HG03139 (cell line): ENCODE data around the gene ZFAND3.

Experiments
- ATAC-seq: cut with Tn5 transposase; IDR thresholded peaks from one replicate; pipeline ENCODE4 v1.9.1; 2021; ENCODE audit not compliant: unreplicated experiment

Gene ZFAND3

DNA sequence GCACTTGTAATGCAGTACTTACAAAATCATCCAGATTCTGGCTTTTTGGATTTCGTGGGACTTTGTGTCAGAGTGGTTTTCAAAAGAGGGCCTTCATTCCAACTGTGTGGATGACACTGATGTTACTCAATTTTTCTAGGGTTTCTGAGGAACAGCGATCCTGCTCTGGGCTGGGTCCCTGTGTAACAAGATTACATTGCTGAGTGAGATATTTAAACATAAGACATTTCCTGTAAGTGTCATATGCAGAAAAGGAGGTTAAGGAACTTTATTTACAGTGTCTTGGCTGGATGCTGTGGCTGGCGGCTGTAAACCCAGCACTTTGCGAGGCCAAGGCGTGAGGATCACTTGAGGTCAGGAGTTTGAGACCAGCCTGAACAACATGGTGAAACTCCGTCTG is 6.7 kb downstream of the ZFAND3 start:
- no peak for ATAC-seq

DNA sequence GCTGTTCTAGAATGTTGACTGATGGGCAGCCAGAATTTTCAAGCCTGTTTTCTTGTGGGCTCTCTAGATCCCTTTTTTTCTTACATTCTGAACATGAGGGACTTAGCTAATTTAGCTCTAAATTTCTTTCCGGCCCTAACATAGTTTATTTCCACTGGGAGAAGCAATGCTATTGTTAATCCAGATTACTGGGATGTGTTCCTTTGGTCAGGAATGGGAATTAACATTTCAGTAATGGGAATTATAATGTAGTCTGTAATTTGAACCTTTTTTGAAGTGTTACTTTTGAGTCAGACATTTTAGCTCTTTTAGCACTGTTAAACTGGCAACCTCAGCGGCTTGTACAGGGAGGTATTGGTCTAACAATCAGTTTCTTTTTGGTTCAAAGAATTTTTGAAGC is 7.5 kb downstream of the ZFAND3 start:
- ATAC-seq = no peak

DNA sequence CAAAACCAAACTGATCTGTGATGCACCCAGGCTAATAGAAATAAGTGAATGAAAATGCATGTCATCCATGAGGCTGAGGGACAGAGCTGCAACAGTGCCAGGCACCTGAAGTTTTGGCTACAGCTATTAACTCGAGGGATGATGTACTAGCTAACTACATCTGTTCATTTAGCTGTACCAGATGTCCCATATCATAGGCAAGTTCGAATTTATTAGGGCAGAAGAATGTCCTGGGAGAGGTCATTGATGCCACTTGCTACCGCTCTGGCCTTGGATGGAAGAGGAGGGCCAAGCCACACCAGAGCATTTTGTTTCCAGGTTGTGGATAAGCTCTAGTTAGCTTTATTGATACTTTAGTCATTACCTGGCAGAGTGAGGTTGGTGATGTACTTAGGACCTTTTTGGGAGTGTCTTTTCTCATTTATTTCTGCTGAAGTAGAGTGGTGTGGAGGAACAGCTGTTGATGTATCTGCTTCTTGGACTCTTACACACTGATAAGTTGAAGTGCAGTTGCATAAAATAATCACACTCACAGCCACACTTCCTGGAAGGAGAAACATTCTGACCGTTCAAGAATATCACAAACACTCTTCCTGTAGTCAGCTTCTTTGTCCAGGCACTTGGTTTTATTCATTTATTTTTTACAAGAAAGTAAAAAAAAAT is 8.2 kb downstream of the ZFAND3 start:
- no peak for ATAC-seq

DNA sequence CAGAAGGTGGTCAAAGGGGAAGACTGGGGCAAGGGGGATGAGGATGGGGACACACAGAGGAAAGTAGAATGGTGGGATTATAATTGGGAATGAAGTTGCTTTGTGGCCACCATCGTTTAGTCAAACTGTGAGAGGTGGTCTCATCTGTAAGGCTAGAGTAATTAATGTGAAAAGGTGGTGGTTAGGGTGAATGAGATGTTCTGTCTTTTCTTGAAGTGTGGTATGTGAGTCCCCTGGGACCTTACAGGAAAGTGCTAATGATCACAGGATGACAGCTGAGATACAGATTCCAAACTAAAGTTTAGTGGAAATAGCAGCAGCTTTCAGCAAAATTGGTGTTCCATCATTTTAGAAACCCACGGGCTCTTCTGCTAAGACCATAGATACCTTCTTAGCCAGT is 10.7 kb downstream of the ZFAND3 start:
- no peak for ATAC-seq

DNA sequence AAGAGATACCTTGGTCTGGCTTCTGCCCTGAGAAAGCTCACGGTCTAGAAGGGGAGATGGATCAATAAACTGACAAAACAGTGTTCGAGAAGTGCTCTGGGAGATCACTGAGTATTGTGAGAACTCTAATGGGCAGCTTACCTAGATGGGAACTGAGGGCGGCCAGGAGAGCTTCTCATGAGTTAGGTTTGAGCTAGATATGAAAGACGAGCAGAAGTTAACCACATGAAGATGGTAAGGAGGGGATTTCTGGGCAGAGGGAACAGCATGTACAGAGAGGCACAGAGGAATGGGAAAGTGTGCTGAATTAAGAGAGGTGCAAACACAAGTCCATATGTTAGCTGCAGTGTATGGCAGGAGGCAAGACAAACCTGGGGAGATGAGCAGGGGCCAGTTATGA is 11.9 kb downstream of the ZFAND3 start:
- no peak for ATAC-seq

DNA sequence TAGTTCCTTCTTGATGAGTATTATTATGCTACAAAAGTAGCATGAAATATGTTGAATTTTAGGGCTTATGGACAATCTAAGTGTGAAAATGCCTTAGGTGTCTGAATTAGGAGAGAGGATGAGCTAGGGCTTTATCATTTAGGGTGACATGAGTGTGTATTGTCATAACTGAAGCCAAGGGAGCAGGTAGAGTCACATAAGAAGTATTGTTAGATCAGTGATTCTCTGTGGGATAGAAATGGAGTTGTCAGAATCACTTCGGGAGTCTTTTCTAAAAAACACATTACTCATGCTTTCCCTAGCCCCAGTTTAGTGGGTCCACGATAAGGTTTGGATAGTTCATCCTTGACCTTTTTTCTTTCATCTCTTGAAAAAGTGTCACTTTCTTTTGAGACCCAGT is 16.4 kb downstream of the ZFAND3 start:
- ATAC-seq = no peak

DNA sequence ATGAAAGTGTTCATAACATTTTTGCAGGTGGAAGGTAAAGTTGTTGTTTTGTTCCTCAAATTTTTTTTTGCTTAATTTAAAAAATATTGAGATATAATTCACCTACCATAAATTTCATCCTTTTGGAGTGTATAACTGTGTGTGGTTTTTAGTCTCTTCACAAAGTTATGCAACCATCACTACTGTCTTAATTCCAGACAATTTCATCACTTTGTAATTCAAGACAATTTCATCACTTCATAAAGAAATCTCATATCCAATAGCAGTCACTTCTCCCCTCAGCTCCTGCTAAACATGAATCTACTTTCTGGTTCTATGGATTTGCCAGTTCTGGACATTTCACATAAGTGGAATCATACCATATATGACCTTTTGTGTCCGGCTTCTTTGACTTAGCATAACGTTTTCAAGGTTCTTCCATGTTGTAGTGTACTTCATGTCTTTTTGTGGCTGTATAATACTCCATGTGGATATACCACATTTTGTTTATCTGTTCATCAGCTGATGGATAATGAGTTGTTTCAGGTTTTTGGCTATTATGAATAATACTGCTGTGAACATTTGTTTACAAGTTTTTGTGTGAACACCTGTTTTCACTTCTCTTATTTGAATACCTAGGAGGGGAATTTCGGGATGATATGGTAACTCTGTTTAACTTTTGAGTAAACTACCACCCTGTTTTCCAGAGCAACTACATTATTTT is 18.8 kb downstream of the ZFAND3 start:
- ATAC-seq = no peak

DNA sequence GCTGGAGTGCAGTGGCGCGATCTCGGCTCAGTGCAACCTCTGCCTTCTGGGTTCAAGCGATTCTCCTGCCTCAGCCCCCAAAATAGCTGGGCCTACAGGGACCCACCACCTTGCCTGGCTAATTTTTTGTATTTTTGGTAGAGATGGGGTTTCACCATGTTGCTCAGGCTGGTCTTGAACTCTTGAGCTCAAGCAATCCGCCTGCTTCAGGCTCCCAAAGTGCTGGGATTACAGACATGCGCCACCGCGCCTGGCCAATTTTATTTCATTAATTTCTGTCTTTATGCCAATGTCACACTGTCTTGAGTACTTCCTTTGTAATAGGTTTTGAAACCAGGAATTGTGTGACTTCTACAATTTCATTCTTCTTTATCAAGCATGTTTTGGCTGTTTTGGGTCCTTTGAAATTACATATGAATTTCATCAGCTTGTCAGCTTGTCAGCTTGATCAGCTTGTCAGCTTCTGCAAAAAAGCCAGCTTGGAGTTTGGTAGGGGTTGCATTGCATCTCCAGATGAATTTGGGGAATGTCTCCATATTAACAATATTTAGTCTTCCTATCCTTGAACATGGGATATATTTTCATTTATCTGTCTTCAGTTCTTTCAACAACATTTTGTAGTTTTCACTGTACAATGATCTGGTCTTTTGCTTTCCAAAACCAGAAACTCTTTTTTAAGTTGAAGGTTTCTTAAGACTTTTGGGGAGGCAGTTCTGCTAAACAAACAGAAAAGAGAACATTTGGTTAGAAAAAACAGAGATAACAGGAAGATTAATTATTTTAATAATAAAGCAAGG is 20.8 kb downstream of the ZFAND3 start:
- ATAC-seq = no peak

DNA sequence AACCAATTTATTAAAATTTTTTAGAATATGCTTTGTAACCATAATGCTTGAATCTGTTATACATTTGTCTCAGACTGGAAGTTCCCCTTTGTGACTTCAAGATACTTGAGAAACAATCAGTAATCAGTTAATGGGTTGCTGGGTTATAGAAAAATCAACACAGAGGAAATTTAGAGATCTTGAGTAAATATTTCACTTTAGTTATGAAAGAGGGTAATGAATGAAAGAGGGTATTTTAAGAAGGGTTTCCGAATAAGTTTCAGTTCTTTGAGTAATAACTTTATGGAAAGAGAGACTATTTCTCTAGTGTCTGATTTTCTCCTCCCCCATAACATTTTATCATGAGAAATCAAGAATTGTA is 21.4 kb downstream of the ZFAND3 start:
- ATAC-seq = no peak

DNA sequence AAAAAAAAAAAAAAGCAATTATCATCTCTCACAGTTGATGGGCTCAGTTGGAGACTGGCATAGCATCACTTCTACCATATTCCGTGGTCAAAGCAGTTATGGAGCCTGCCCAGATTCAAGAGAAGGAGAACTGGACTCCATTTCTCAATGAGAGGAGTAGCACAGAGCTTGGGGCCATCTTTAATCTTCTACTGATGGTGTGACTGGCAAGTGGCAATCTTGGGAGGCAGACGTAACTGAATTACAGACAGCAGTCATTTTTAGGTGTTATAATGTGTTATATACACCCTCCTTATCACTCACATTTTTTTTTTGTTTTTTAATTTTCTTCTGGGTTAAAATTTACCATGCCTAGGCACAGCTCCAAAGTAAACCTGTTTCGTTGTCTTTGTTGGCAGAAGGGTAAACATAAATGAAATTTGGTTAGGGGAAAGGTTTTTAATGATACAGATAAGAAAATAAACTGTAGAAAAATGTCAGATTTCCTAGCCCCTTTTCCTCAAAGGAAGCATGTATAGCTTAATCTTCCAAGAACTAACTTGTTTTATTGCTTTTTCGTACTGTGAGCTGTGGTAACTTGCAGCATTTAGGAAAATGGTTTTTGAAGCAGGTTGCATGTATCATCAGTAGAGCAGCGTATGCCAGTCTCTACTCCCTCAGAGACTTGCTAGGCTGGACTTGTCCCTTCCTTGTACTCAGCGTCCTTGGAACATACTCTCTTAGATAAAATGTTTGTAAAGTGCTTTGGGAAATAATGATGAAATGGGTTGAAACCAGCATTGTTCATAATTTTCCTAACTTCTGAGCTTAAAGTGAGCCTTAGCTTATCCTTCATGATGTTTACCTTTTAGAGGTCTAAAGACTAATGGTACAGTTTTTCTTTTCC is 25.7 kb downstream of the ZFAND3 start:
- ATAC-seq = no peak

DNA sequence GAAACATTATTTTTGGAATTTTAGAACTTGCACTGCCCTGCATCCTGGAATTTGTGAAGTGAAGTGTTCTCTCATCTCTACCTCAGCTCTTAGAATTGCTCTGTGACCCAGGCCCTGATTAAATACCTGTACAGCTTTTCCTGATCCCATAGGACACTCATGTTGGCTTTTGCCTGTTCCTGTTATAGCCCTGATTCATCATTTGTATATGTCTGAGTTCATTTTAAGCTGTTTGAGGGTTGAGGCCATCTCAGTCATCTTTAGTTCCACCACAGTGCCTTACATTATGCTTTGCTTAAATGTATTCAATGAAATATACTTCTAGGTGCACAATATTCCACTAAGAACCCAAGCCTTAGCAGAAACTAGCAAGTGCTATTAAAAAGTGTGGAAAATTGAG is 26.4 kb downstream of the ZFAND3 start:
- no peak for ATAC-seq

DNA sequence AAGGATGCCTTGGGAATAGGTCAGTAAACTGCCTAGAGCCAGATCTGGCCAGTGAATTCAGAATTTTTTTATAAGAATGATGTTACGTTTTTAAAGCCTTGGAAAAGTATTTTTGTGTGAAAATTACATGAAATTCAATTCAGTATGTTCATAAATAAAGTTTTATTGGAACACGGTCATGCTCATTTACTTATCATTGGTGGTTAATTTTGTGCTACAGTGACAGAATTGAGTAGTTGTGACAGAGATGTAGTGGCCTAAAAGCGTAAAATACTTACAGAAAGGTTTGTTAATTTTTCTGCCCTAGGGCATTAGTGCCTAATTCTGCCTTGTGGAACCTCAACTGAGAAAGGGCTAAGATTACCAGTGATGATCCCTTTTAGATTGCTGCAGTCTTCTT is 28.2 kb downstream of the ZFAND3 start:
- ATAC-seq = no peak

DNA sequence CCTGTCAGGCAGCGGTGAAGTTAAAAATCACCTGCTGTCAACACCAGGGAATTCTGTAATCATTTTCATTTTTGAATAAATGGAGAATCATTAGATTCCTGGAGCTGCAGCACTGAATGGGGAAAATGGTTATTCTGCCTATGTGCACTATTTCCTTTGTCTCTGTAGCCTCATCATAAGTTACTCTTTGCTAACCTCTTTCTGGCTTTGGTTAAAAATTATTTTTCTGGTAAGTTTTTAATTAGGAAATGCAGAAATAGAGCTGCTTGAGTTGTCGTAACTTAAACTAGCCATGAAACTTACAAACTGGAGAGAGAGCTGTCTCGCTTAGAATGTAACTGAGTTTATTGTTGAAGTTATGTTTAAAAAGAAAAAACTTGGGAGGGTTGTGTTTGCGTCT is 28.8 kb downstream of the ZFAND3 start:
- ATAC-seq = no peak

DNA sequence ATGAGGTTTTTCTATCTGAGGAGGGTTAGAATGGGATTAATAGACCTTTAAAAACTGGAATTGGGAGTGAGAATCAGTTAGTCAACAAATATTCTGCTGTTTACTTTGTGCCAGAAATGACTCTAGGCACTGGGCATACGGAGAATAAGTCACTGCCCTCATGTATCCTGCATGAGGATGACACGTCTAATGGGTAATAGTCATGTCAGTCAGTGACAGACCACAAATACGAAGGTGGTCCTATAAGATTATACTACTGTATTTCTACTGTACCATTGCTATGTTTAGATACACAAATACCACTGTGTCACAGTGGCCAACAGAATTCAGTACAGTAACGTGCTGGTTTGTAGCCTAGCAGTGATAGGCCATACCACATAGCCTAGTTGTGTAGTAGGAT is 30.7 kb downstream of the ZFAND3 start:
- no peak for ATAC-seq

DNA sequence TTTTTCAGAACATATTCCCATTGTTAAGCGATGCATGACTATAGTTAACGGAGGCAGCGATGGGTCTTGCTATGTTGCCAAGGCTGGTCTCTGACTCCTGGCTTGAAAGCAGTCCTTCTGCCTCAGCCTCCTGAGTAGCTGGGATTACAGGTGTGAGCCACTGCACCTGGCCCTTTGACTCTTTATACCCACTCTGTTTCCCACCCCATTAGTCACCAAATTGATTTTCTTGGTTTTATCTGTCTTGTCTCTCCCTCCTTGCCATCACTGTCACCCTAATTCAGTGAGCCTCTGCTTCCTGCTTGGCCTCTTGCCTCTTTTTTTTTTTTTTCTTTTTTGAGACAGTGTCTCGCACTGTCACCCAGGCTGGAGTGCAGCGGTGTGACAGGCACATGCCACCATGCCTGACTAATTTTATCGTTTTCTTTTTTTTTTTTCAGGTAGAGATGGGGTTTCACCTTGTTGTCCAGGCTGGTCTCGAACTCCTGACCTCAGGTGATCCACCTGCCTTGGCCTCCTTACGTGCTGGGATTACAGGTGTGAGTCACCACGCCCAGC is 31.3 kb downstream of the ZFAND3 start:
- ATAC-seq = no peak

DNA sequence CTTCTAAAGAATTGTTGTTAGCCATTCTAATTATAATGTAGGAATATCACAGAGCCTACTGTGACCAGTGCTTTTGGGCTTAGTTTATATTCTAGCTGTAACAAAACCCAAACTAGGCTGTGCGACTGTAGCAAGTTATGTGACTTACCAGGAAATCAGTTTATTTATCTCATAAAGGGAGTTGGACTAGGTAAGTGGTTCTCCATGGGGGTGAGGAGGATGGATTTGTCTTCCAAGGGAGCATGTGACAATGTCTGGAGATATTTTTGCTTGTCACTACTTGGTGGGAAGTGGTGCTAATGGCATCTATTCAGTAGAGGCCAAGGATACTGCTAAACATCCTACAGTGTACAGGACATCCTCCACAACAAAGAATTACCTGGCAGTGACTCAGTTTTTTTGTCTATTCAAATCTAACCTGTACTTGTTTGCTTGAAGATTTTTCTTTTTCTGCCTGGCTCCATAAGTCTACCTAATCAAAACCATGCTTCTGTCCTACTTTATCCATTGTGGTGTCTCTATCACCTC is 32.5 kb downstream of the ZFAND3 start:
- no peak for ATAC-seq

DNA sequence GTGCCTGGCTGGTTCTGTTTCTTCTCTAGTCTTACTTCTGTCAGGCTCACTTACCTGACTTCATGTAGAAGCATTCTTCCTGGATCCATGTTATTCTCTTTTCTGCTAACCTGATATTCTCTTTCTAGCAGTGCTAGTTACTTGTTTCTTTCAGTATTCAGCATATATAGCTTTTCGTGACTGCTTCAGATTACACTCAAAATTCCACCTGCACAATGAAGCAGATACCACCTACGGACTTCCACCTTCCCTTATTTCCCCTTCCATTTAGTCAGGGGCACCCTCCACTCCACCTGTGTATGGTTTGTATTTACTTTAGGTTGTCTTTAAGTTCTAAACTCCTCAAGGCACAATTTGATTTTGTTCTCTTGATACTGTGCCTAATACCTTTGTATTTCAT is 36.8 kb downstream of the ZFAND3 start:
- no peak for ATAC-seq

DNA sequence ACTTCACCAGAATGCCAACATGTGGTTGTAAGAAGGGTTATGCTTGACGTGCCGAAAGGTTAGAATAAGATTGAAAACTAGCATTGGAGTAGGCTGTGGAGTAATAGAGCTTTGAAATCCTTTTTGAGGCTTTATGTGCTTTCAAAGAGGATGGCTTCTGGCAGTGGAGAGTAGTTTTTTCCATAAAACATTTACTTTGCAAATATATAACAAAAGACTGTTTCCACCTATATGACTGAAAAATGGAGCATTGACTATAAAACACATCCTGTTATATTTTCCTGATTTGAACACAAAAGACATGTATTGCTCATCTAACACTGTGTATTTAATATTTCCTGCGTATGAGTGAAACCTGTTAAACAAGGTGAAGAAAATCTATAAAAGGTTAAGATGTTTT is 38.8 kb downstream of the ZFAND3 start:
- no peak for ATAC-seq

DNA sequence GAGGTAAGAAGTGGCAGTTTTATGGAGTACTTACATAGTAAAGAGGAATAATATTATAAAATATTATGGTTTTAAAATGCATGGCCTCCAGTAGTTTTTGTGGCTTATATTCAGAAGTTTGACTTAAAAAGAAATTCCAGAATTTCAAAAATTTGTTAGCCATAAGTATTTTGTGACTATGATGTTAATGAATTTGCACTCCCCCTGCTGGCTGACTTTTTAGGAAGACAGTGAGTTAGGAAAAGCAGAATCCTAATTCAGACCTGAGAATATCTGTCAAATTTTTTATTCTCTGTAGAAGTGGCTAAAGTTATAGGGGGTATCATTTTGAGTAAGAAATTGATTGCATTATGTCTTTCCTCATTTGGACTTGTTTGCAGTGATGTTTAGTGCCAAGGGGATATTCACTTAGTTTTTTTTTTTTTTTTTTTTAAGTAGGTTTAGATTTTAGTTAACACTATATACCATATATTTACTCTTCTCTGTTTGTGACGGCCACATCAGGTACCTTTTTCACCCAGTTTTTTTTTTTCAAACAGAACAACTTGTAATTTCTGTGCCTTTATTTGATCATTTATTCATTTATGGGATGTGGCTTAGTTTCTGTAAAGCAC is 40.8 kb downstream of the ZFAND3 start:
- no peak for ATAC-seq

DNA sequence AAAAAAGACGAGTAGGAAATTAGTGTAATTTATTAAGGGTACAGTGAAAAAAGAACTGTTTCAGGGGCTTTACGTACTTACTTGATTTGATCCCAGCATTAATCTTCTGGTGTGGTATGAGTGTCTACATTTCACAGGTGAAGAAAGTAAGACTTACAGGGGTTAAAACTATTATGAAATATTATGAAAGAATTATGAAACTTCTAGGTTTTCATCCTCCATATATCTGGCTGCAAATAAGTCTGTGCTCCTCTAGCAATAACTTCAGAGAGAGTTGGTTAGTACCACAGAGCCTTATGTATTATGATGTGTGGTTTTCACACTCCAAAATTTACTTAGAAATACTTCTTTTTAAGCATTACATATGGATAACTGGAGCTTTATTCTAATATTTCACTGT is 41.9 kb downstream of the ZFAND3 start:
- ATAC-seq = no peak
